ENCODE data around the gene SLC25A22.

SLC25A22 gene

DNA sequence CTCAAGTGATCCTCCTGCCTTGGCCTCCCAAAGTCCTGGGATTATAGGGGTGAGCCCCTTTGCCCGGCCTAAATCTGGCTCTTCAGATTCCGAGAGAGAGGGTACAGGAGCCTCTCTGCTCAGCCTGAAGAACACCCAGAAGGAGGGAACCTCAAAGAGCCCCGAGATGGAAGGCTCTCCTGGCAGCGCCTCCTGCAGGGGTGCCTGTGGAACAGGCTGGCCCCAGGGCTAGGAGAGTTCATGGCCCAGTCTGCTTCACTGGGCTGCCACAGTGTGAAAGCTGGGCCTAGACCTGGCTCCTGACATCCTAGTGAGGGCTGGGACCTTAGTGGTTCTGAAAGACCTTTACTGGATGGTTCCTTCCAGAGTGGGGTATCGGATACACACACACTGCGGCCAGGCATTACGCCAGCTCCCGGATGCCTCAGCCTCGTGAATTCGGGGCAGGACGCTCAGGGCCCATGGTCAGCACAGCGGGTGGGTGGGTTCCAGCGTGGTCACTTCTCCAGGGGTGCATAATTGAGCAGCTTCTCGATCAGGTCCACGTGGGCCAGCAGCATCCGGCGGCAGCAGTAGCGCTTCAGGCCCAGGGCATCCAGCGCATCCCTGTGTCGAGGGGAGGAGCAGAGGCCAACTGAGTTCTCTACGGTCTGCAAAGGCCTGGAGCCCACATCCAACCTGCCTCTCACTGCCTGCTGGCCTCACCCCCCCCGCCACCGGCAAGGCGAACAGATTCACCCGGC is 42.0 kb upstream of the SLC25A22 start:
- H3K9me2 ChIP-seq (replicated peaks; ENCODE audit: insufficient read depth, low read length), result no peaks in the 10 kb centered on the region
- H3K79me2 ChIP-seq (ENCODE audit: insufficient read depth, low read length), result peaks cover 19% of the 10 kb centered on the region
- no peaks in the 10 kb centered on the region for H3K9me3 ChIP-seq (ENCODE audit: insufficient read depth, low read length)
- H3K36me3 ChIP-seq (ENCODE audit: low read length), result no peaks in the 10 kb centered on the region
- H3F3A ChIP-seq (ENCODE audit: insufficient read depth), result no peaks in the 10 kb centered on the region
- H3K9ac ChIP-seq (ENCODE audit: low read length), result peak overlapping the region; percentile 79; the same call in 1 of the 2 replicates
- H3K27ac ChIP-seq (ENCODE audit: low read depth, low read length), result no peak overlapping the region
- H4K20me1 ChIP-seq (ENCODE audit: low read depth, low read length), result peaks cover 6% of the 10 kb centered on the region; the same call in 1 of the 2 replicates
- no peak overlapping the region for H3K4me2 ChIP-seq (ENCODE audit: low read depth, low read length, poor library complexity, severe bottlenecking)
- no peaks in the 10 kb centered on the region for H3K27me3 ChIP-seq (ENCODE audit: low read length)
- H3K4me3 ChIP-seq (ENCODE audit: insufficient read depth, low read length, poor library complexity, severe bottlenecking), result no peak overlapping the region
- no peak for TF ChIP-seq EZH2phosphoT487 (conservative IDR thresholded peaks at IDR 0.05; ENCODE audit: low read length)
- TF ChIP-seq, protein P1, sequence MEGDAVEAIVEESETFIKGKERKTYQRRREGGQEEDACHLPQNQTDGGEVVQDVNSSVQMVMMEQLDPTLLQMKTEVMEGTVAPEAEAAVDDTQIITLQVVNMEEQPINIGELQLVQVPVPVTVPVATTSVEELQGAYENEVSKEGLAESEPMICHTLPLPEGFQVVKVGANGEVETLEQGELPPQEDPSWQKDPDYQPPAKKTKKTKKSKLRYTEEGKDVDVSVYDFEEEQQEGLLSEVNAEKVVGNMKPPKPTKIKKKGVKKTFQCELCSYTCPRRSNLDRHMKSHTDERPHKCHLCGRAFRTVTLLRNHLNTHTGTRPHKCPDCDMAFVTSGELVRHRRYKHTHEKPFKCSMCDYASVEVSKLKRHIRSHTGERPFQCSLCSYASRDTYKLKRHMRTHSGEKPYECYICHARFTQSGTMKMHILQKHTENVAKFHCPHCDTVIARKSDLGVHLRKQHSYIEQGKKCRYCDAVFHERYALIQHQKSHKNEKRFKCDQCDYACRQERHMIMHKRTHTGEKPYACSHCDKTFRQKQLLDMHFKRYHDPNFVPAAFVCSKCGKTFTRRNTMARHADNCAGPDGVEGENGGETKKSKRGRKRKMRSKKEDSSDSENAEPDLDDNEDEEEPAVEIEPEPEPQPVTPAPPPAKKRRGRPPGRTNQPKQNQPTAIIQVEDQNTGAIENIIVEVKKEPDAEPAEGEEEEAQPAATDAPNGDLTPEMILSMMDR (IDR thresholded peaks at IDR 0.05; ENCODE audit: insufficient read depth, low read length, poor library complexity, severe bottlenecking), result no peak
- H2AFZ ChIP-seq (ENCODE audit: low read depth, low read length, severe bottlenecking), result no peak overlapping the region

GRCh38 chr11:839280-839623 is 41.2 kb upstream of the SLC25A22 start:
- H3K36me3 ChIP-seq (ENCODE audit: low read length), result no peaks in the 10 kb centered on the region
- H3K79me2 ChIP-seq (ENCODE audit: insufficient read depth, low read length), result peaks cover 19% of the 10 kb centered on the region
- no peak overlapping the region for H3K9ac ChIP-seq (ENCODE audit: low read length)
- H3K9me2 ChIP-seq (replicated peaks; ENCODE audit: insufficient read depth, low read length), result no peaks in the 10 kb centered on the region
- no peak overlapping the region for H3K4me3 ChIP-seq (ENCODE audit: insufficient read depth, low read length, poor library complexity, severe bottlenecking)
- no peak overlapping the region for H2AFZ ChIP-seq (ENCODE audit: low read depth, low read length, severe bottlenecking)
- H3F3A ChIP-seq (ENCODE audit: insufficient read depth), result no peaks in the 10 kb centered on the region
- TF ChIP-seq EZH2phosphoT487 (conservative IDR thresholded peaks at IDR 0.05; ENCODE audit: low read length), result no peak
- TF ChIP-seq, protein P1 (IDR thresholded peaks at IDR 0.05; ENCODE audit: insufficient read depth, low read length, poor library complexity, severe bottlenecking), result no peak
- no peak overlapping the region for H3K27ac ChIP-seq (ENCODE audit: low read depth, low read length)
- no peaks in the 10 kb centered on the region for H3K27me3 ChIP-seq (ENCODE audit: low read length)
- no peak overlapping the region for H3K4me2 ChIP-seq (ENCODE audit: low read depth, low read length, poor library complexity, severe bottlenecking)
- no peaks in the 10 kb centered on the region for H3K9me3 ChIP-seq (ENCODE audit: insufficient read depth, low read length)
- H4K20me1 ChIP-seq (ENCODE audit: low read depth, low read length), result peaks cover 6% of the 10 kb centered on the region; the same call in 1 of the 2 replicates

DNA sequence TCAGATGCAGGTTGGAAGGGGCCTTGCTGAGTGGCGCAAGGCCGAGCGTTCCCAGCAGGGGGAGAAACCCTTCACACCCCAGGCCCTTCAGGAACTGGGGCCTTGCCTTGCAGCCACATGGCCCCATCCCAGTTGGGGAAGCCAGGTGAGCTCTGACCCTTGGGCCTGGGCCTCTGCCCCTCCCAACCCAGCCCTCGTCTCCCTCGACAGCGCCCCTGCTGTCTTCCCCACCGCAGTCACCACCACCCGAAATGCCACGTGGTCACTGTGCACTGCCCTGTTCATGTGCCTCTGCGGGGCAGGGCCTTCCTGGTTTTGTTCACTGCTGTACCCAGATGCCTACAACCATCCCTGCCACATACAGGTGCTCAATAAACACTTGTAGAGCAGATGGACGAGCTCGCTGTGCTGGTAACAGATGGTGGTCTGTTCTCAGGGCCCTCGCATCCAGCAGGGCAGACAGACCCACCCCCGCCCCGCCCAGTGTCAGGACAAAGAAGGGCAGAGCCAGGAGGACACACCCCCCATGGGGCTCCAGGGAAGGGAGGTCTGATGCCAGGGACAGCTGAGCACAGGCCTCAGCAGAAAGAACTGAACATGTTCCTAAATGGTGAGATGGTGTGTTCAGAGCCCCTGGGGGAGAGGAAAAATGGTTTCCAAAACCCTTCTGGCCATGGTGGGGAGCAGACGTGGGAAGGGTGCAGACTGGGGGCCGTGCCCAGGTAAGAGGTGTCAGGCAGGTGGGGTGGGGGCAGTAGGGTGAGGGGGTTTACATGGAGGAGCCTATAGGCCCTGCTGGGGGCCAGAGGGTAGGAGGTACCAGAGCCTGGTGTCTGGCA is 40.6 kb upstream of the SLC25A22 start:
- H3K9me2 ChIP-seq (replicated peaks; ENCODE audit: insufficient read depth, low read length), result no peaks in the 10 kb centered on the region
- H4K20me1 ChIP-seq (ENCODE audit: low read depth, low read length), result peaks cover 6% of the 10 kb centered on the region; the same call in 1 of the 2 replicates
- H3K27me3 ChIP-seq (ENCODE audit: low read length), result no peaks in the 10 kb centered on the region
- no peaks in the 10 kb centered on the region for H3K36me3 ChIP-seq (ENCODE audit: low read length)
- H3K9me3 ChIP-seq (ENCODE audit: insufficient read depth, low read length), result no peaks in the 10 kb centered on the region
- H2AFZ ChIP-seq (ENCODE audit: low read depth, low read length, severe bottlenecking), result no peak overlapping the region
- TF ChIP-seq, protein P1 (IDR thresholded peaks at IDR 0.05; ENCODE audit: insufficient read depth, low read length, poor library complexity, severe bottlenecking), result no peak
- TF ChIP-seq EZH2phosphoT487 (conservative IDR thresholded peaks at IDR 0.05; ENCODE audit: low read length), result no peak
- H3K79me2 ChIP-seq (ENCODE audit: insufficient read depth, low read length), result peaks cover 19% of the 10 kb centered on the region
- H3K27ac ChIP-seq (ENCODE audit: low read depth, low read length), result no peak overlapping the region
- no peak overlapping the region for H3K4me2 ChIP-seq (ENCODE audit: low read depth, low read length, poor library complexity, severe bottlenecking)
- no peak overlapping the region for H3K9ac ChIP-seq (ENCODE audit: low read length)
- H3F3A ChIP-seq (ENCODE audit: insufficient read depth), result no peaks in the 10 kb centered on the region
- no peak overlapping the region for H3K4me3 ChIP-seq (ENCODE audit: insufficient read depth, low read length, poor library complexity, severe bottlenecking)
